Measurements from ENCODE around the gene KCNC2.

GRCh38 chr12:75020068-75020557 is 189.5 kb downstream of the KCNC2 start:
- TF ChIP-seq POLR2A (IDR thresholded peaks at IDR 0.05; ENCODE audit: low read depth, low read length) (no peak), POLR2AphosphoS5 (IDR thresholded peaks at IDR 0.05; ENCODE audit: low read depth, low read length) (no peak)

All from GM12892 (cell line).